Measurements from ENCODE around the gene CA10. TPM values are rescaled to one million over a fixed set of nuclear protein-coding genes. Genes with fewer than 3 reads are reported as not detected.

Gene CA10
- polyA plus RNA-seq, 1 experiment, result not detected

- DNase-seq (ENCODE audit: low read depth, low spot score), result no peak
- CTCF ChIA-PET, result no interaction called here
- TF ChIP-seq, protein P1, sequence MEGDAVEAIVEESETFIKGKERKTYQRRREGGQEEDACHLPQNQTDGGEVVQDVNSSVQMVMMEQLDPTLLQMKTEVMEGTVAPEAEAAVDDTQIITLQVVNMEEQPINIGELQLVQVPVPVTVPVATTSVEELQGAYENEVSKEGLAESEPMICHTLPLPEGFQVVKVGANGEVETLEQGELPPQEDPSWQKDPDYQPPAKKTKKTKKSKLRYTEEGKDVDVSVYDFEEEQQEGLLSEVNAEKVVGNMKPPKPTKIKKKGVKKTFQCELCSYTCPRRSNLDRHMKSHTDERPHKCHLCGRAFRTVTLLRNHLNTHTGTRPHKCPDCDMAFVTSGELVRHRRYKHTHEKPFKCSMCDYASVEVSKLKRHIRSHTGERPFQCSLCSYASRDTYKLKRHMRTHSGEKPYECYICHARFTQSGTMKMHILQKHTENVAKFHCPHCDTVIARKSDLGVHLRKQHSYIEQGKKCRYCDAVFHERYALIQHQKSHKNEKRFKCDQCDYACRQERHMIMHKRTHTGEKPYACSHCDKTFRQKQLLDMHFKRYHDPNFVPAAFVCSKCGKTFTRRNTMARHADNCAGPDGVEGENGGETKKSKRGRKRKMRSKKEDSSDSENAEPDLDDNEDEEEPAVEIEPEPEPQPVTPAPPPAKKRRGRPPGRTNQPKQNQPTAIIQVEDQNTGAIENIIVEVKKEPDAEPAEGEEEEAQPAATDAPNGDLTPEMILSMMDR (IDR thresholded peaks at IDR 0.05; ENCODE audit: low read depth, low read length), result no peak
- H3K27ac ChIP-seq (ENCODE audit: low read depth, low read length), result no peak overlapping the region
- no peak overlapping the region for H3K4me3 ChIP-seq (ENCODE audit: low read depth, low read length)
- POLR2A ChIA-PET, result no interaction called here
- H3K27me3 ChIP-seq (ENCODE audit: control insufficient read depth, insufficient read depth, low read length), result no peaks in the 10 kb centered on the region
- H3K9me3 ChIP-seq (ENCODE audit: control insufficient read depth, insufficient read depth, low read length), result peaks cover 16% of the 10 kb centered on the region; the same call in 1 of the 2 replicates
Measured at GRCh38 chr17:51818777-51819176, 339.7 kb downstream of the CA10 start.

DNA sequence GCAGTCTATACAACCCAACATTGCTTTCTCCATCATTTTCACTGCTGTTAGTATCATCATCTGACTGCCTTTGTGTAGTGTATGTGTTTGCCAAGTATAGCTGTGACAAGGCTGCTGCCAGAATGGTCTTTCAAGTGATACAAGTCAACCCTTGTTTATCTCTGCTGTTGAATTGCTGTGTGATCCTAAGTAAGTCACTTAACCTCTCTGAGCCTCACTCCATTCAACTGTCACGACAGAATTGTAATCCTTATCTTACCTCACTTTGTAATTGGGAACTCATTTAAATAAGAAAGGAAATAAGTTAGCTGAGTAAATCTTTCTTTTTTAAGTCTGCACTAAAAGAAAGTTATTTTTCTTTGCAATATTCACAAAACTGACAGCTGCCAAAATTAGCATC, 340.6 kb downstream of the CA10 start:
- ChIA-PET POLR2A (no interaction called here), CTCF (no interaction called here)
- Histone ChIP-seq H3K9me3 (ENCODE audit: control insufficient read depth, insufficient read depth, low read length) (peaks cover 15% of the 10 kb centered on the region; the same call in 1 of the 2 replicates), H3K4me3 (ENCODE audit: low read depth, low read length) (no peak overlapping the region), H3K27ac (ENCODE audit: low read depth, low read length) (no peak overlapping the region), H3K27me3 (ENCODE audit: control insufficient read depth, insufficient read depth, low read length) (no peaks in the 10 kb centered on the region)
- DNase-seq (ENCODE audit: low read depth, low spot score), result no peak
- TF ChIP-seq, protein P1 (IDR thresholded peaks at IDR 0.05; ENCODE audit: low read depth, low read length), result no peak

- CTCF ChIA-PET, result no interaction called here
- no peak overlapping the region for H3K4me3 ChIP-seq (ENCODE audit: low read depth, low read length)
- peaks cover 13% of the 10 kb centered on the region; the same call in 1 of the 2 replicates for H3K9me3 ChIP-seq (ENCODE audit: control insufficient read depth, insufficient read depth, low read length)
- no peaks in the 10 kb centered on the region for H3K27me3 ChIP-seq (ENCODE audit: control insufficient read depth, insufficient read depth, low read length)
- no peak overlapping the region for H3K27ac ChIP-seq (ENCODE audit: low read depth, low read length)
- DNase-seq (ENCODE audit: low read depth, low spot score), result no peak
- POLR2A ChIA-PET, result no interaction called here
- TF ChIP-seq, protein P1 (IDR thresholded peaks at IDR 0.05; ENCODE audit: low read depth, low read length), result no peak
Measured at GRCh38 chr17:51817117-51817516, 341.4 kb downstream of the CA10 start.

- Histone ChIP-seq H3K27ac (ENCODE audit: low read depth, low read length) (no peak overlapping the region), H3K27me3 (ENCODE audit: control insufficient read depth, insufficient read depth, low read length) (no peaks in the 10 kb centered on the region), H3K9me3 (ENCODE audit: control insufficient read depth, insufficient read depth, low read length) (peaks cover 13% of the 10 kb centered on the region), H3K4me3 (ENCODE audit: low read depth, low read length) (no peak overlapping the region)
- DNase-seq (ENCODE audit: low read depth, low spot score), result no peak
- POLR2A ChIA-PET, result no interaction called here
- CTCF ChIA-PET, result no interaction called here
- TF ChIP-seq, protein P1 (IDR thresholded peaks at IDR 0.05; ENCODE audit: low read depth, low read length), result no peak
Measured at GRCh38 chr17:51815097-51815496, 343.4 kb downstream of the CA10 start.

DNA sequence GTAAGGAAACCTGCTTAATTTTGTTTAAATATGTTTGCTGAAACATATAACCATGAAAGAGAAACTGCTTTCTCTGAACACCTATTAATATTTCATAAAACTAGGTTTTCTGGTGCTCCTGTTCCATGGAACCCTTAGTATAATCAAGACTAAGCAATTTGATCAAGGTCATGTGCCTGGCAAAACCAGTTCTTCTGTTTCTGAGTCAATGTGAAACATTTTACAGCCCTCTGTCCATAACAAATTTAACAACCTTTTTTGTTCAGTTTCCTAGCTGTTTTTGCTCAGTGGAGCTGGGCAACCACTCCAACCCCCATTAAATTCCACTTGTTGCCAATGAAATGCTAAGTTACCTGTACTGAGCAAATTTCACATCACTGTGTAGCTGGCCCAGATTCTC, 344.0 kb downstream of the CA10 start:
- TF ChIP-seq, protein P1 (IDR thresholded peaks at IDR 0.05; ENCODE audit: low read depth, low read length), result no peak

More for the DNA sequence above, 344.0 kb downstream of the CA10 start:
- H3K27ac ChIP-seq (ENCODE audit: low read depth, low read length), result no peak overlapping the region
- H3K27me3 ChIP-seq (ENCODE audit: control insufficient read depth, insufficient read depth, low read length), result no peaks in the 10 kb centered on the region
- DNase-seq (ENCODE audit: low read depth, low spot score), result no peak
- peaks cover 13% of the 10 kb centered on the region for H3K9me3 ChIP-seq (ENCODE audit: control insufficient read depth, insufficient read depth, low read length)
- H3K4me3 ChIP-seq (ENCODE audit: low read depth, low read length), result no peak overlapping the region
- ChIA-PET POLR2A (no interaction called here), CTCF (no interaction called here)
